Prostate gland (tissue), 2 donors: ENCODE measurements around the gene LRIG2. TPM values are rescaled to one million over a fixed set of nuclear protein-coding genes. Genes with fewer than 3 reads are reported as not detected.
A peak's percentile ranks its signal among the peaks of the same experiment; 100 is the strongest.

ENCODE experiments used
- DNase-seq: peaks from one replicate; pipeline ENCODE4 v3.0.0-alpha.2; 2019; ENCODE audit warnings: low spot score
- H3K27ac ChIP-seq, 2 donors: fragments of 200-600 bp; sonication (generic); 2 replicates each; pipeline ENCODE4 v1.5.1; 2017 to 2019
- H3K27me3 ChIP-seq: fragments of 200-600 bp; sonication (generic); replicated peaks from 2 replicates; pipeline ENCODE4 v1.5.1; 2019; ENCODE audit not compliant: insufficient read depth
- H3K36me3 ChIP-seq, 2 donors: fragments of 200-600 bp; sonication (generic); 1 replicate in 1 of 2; 2 replicates in 1 of 2; pipeline versions ENCODE4 v1.5.1 to v1.8.1; 2017 to 2019
- H3K4me1 ChIP-seq: fragments of 200-600 bp; sonication (generic); replicated peaks from 2 replicates; pipeline ENCODE4 v1.5.1; 2019
- H3K4me3 ChIP-seq, 2 donors: fragments of 200-600 bp; sonication (generic); 2 replicates each; pipeline ENCODE4 v1.5.1; 2017 to 2019
- H3K9me3 ChIP-seq: fragments of 200-600 bp; sonication (generic); 2 replicates; pipeline ENCODE4 v1.5.1; 2017
- CTCF ChIP-seq, 4 experiments: fragments of 200-600 bp in 2 of 4; fragments of 450-650 bp in 2 of 4; sonication (generic) in 2 of 4; IDR thresholded peaks; 1 replicate in 3 of 4; 2 replicates in 1 of 4; pipeline ENCODE4 v1.5.1; 2016 to 2019; ENCODE audit warnings: antibody characterized with exemption in 4 of 4, mild to moderate bottlenecking in 2 of 4, moderate library complexity in 2 of 4
- POLR2A ChIP-seq: fragments of 450-650 bp; IDR thresholded peaks from one replicate; pipeline ENCODE4 v1.6.1; 2016; ENCODE audit warnings: antibody characterized with exemption, mild to moderate bottlenecking
- POLR2AphosphoS5 ChIP-seq: sonication (generic); formaldehyde crosslinking; IDR thresholded peaks from one replicate; pipeline ENCODE4 v1.6.1; 2017; ENCODE audit warnings: antibody characterized with exemption
- WGBS: methylation state at CpG from one replicate; pipeline ENCODE4 v1.1.5; 2018; 5-methylcytosine and 5-hydroxymethylcytosine counted together
- intact Hi-C: fragments of 100-400 bp; cut with DNase I; formaldehyde crosslinking; loops from one replicate; pipeline ENCODE4 v1.14.2; 2022
- total RNA-seq, 2 donors: library from RNA; depleted of rRNA; stranded (reverse); fragments of >200 nt; gene quantifications; one replicate each; pipeline ENCODE4 v1.1.0, GENCODE V29; 2016

LRIG2 gene
- total RNA-seq, 2 donors from 2014 or later = 20.8 to 26.6 TPM

DNA sequence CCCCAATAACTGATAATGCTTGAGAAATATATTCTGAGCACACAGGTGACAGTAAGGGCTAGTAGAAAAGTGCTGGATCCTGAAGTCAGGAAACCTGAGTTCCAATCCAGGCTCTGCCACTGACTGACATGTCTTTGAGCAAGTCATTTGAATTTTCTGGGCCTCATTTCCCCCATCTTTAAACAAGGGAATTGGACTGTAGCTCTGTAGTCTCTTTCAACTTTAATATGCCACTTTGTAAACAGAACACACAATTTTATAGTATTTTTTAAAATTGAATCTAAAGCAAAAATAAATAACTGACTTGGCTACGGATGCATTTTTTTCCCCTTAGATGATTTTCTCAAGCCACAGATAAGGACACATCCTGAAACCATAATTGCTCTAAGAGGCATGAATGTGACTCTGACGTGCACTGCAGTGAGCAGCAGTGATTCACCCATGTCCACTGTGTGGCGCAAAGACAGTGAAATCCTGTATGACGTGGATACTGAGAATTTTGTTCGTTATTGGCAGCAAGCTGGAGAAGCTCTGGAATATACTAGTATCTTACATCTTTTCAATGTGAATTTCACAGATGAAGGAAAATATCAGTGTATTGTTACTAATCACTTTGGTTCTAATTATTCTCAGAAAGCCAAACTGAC is 37.0 kb downstream of the LRIG2 start:
- peak; percentile 49 for DNase-seq
- H3K36me3 ChIP-seq = peaks cover 0 to 2% of the 10 kb centered on the region in 2 donors
- no peak overlapping the region for H3K4me3 ChIP-seq
- H3K27ac ChIP-seq = peak overlapping the region; percentile 66 to 69
- H3K4me1 ChIP-seq = no peaks in the 10 kb centered on the region
- no peaks in the 10 kb centered on the region for H3K27me3 ChIP-seq
- intact Hi-C loops = no loop called here
- no peaks in the 10 kb centered on the region for H3K9me3 ChIP-seq
- 34% methylated on average over 5 of the region's 5 CpGs for WGBS
- TF ChIP-seq POLR2A (no peak), POLR2AphosphoS5 (peak; percentile 74), CTCF (IDR thresholded peaks at IDR 0.05) (peak in 2 of 4 experiments; percentile 23 to 49)

- Histone ChIP-seq H3K4me3 (no peak overlapping the region), H3K4me1 (no peaks in the 10 kb centered on the region), H3K27me3 (no peaks in the 10 kb centered on the region), H3K36me3 (peaks cover 5 to 15% of the 10 kb centered on the region in 2 donors), H3K9me3 (no peaks in the 10 kb centered on the region), H3K27ac (no peak overlapping the region)
- TF ChIP-seq POLR2AphosphoS5 (no peak), POLR2A (no peak), CTCF (IDR thresholded peaks at IDR 0.05) (no peak)
- intact Hi-C loops = no loop called here
- no peak for DNase-seq
Observed at GRCh38 chr1:113118266-113118665, 45.3 kb downstream of the LRIG2 start.

DNA sequence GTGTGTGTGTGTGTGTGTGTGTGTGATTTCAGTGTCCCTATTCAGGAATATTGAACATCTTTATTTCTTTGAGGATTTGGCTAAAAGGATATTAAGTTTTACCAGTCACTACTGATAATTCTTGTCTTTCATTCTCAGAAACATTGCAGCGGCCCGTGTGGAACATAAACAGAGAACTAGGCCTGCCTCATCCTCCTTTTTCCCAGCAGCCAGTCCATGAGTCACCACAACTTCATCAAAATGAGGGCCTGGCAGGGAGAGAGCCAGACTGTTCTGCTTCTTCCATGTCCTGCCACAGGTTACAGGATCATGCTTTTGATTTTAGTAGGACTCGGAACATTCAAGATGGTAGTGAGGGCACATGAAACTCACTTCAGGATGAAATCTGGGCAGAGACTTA is 50.7 kb downstream of the LRIG2 start:
- WGBS = 77% methylated on average over 3 of the region's 3 CpGs
- no peak overlapping the region for H3K4me3 ChIP-seq
- intact Hi-C loops = no loop called here
- H3K36me3 ChIP-seq = peaks cover 0 to 5% of the 10 kb centered on the region in 2 donors
- H3K4me1 ChIP-seq = no peaks in the 10 kb centered on the region
- H3K27me3 ChIP-seq = no peaks in the 10 kb centered on the region
- H3K27ac ChIP-seq = no peak overlapping the region
- TF ChIP-seq POLR2AphosphoS5 = no peak
- DNase-seq = no peak
- H3K9me3 ChIP-seq = no peaks in the 10 kb centered on the region

- H3K27me3 ChIP-seq = no peaks in the 10 kb centered on the region
- no peak for TF ChIP-seq POLR2A
- no peak for TF ChIP-seq CTCF (IDR thresholded peaks at IDR 0.05)
- no peak for TF ChIP-seq POLR2AphosphoS5
- H3K4me3 ChIP-seq = no peak overlapping the region
- H3K27ac ChIP-seq = no peak overlapping the region
- H3K9me3 ChIP-seq = no peaks in the 10 kb centered on the region
- intact Hi-C loops = no loop called here
- H3K36me3 ChIP-seq = peaks cover 0 to 5% of the 10 kb centered on the region in 2 donors
- no peak for DNase-seq
- no peaks in the 10 kb centered on the region for H3K4me1 ChIP-seq
- 70% methylated on average over 1 of the region's 1 CpG for WGBS
Observed at GRCh38 chr1:113124366-113124765, 51.4 kb downstream of the LRIG2 start.

- Histone ChIP-seq H3K27me3 (no peaks in the 10 kb centered on the region), H3K36me3 (no peaks in the 10 kb centered on the region), H3K9me3 (no peaks in the 10 kb centered on the region), H3K27ac (no peak overlapping the region), H3K4me3 (no peak overlapping the region), H3K4me1 (no peaks in the 10 kb centered on the region)
- TF ChIP-seq CTCF (IDR thresholded peaks at IDR 0.05) (no peak), POLR2A (no peak), POLR2AphosphoS5 (no peak)
- intact Hi-C loops = no loop called here
- DNase-seq = no peak
- WGBS = 50% methylated on average over 3 of the region's 3 CpGs
Observed at GRCh38 chr1:113125517-113125916, 52.5 kb downstream of the LRIG2 start.
